Thoracic aorta endothelial cell (primary cell): ENCODE results near the gene PKM. TPM values are rescaled to one million over a fixed set of nuclear protein-coding genes. Genes with fewer than 3 reads are reported as not detected.

Source experiments
- total RNA-seq: library from RNA; depleted of rRNA; stranded (reverse); fragments of >200 nt; gene quantifications from 2 replicates; pipeline ENCODE4 v1.2.3, GENCODE V29; 2012

The PKM gene
- 1,320 and 1,470 TPM in 2 replicates for total RNA-seq

DNA sequence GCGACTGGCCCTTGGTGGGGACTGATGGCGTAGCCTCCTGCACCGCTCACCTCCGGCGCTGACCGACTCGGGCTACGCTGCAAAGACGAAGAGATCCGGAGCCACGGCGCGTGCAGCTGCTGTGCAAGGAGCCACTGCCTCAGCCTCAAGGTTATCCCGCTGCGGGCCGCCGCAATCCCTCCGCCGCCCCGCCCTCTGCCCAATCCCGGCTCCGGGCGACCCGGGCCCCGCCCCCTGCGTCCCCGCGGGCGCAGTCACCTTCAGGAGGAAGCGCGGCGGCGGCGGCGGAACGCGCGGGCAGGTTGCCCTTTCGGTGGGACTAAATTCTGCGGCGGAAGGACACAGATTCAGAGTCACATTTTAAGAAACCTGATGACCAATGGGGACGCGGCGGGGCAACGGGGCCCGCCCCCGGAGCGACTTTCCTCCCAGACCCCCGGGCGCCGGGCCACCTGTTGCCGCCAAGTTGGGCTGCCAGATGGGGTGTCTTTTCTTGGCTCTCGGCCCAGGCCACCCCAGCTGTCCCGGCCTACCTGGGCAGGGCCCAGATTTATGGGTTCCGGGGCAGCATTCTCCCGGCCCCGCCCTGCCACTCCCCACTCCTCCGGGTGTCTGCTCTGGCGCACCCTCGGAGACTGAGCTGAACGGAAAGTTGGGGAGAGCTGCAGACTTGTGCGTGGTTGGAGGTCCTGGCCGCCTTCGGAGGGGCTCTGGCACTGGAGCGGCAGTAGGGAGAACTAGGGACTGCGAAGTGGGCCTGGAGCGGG, at the start of gene PKM:
Gene PKM (minus strand): TSS at position 125 of the 767 bp plus-strand sequence. CDS start 12,093 bp downstream, outside the sequence.

GRCh38 chr15:72272213-72272996, 41.4 kb upstream of the PKM start, which contains the start of gene PARP6:
TSS of gene PARP6 (minus strand) at chr15:72272554. CDS start at chr15:72267477, 5,077 bp downstream.

DNA sequence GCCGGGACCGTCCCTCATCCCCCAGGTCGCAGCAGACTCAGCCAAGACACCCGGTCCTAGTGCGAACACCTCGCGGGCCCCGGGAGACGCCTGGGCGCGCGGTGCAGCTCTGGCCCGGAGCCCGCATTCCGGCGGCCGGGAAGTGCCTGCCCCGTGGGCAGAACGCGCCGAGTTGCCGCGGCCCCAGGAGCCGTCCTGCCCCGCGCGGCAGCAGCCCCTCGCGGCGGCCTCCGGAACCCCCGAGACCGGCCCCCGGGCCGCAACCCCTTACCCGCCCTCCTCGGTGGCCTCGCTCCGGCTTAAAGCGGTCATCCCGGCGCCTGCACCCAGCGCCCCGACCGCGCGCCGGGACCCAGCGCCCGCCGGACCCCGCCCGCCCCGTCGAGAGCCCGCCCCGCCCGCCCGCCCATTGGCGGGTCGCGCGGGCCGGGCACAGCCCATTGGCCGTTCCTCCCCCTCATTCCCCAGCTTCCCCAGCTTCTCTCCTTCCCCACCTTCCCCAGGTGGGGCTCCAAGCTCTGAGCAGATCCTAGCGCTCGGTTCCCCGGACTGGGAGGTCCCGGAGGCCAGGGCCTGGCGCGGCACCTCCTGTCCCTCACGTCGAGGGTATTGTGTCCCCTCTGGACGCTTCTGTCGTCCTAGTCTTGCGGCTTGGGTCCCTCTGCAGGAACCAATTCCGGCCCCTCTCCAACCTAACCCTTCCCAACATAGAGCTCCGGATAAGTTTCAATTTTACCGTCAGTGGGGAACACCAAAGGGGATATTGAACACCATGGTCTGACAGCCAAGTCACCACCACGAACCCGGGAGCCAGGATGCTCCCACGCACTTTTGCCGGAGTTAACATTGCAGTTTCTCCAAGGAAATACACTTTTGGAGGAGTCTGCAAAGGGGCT, 33.3 kb downstream of the PKM start, which contains the start of gene GRAMD2A:
Gene GRAMD2A (minus strand): TSS at position 328 of the 896 bp plus-strand sequence.

Other genes starting within 250 kb of the PKM start
- gene MYO9A, start 113.0 kb downstream of the PKM start, total RNA-seq, result 42.4 and 43.9 TPM in 2 replicates
- gene SENP8, start 112.8 kb downstream of the PKM start, total RNA-seq, result 1.1 and 1.9 TPM in 2 replicates
- gene GRAMD2A, start 33.4 kb downstream of the PKM start, total RNA-seq, result 0.72 TPM in 1 of 2 replicates, not detected in the other
- 17.7 and 20.4 TPM in 2 replicates for gene PARP6, start 41.4 kb upstream of the PKM start, total RNA-seq
- 0.07 TPM in 1 of 2 replicates, not detected in the other for gene CELF6, start 89.0 kb upstream of the PKM start, total RNA-seq
- 41.2 and 53.2 TPM in 2 replicates for gene HEXA, start 144.8 kb upstream of the PKM start, total RNA-seq
- not detected in 2 replicates for gene TMEM202, start 167.1 kb upstream of the PKM start, total RNA-seq
- 59.6 and 63.4 TPM in 2 replicates for gene ARIH1, start 243.1 kb upstream of the PKM start, total RNA-seq